NOMO-1 treated with dmso at 0.1 percent for 144 hours (cell line): ENCODE data around the gene RBMS3.

Experiments used
- DNase-seq: peaks from one replicate; lab custom pipeline; 2025; ENCODE audit not compliant: unreplicated experiment; lab: John Stamatoyannopoulos, UW

The RBMS3 gene

GRCh38 chr3:29914861-29915524 is 634.1 kb downstream of the RBMS3 start:
- DNase-seq: no peak

GRCh38 chr3:29919571-29919970 is 638.7 kb downstream of the RBMS3 start:
- DNase-seq: no peak

GRCh38 chr3:29922992-29923746 is 642.3 kb downstream of the RBMS3 start:
- DNase-seq: no peak

GRCh38 chr3:29924783-29925561 is 644.1 kb downstream of the RBMS3 start:
- no peak for DNase-seq

GRCh38 chr3:29926378-29926777 is 645.5 kb downstream of the RBMS3 start:
- DNase-seq: no peak

- DNase-seq: no peak
Measured at GRCh38 chr3:29932696-29933325, 651.9 kb downstream of the RBMS3 start.

GRCh38 chr3:29933802-29934490 is 653.1 kb downstream of the RBMS3 start:
- DNase-seq: no peak

GRCh38 chr3:29934751-29935150 is 653.9 kb downstream of the RBMS3 start:
- no peak for DNase-seq

GRCh38 chr3:29936054-29936453 is 655.2 kb downstream of the RBMS3 start:
- DNase-seq: no peak

- no peak for DNase-seq
Measured at GRCh38 chr3:29936766-29937165, 655.9 kb downstream of the RBMS3 start.

GRCh38 chr3:29937185-29937584 is 656.3 kb downstream of the RBMS3 start:
- no peak for DNase-seq

GRCh38 chr3:29940759-29941323 is 660.0 kb downstream of the RBMS3 start:
- no peak for DNase-seq

GRCh38 chr3:29942297-29942696 is 661.4 kb downstream of the RBMS3 start:
- DNase-seq: no peak

- DNase-seq: no peak
Measured at GRCh38 chr3:29949131-29949530, 668.3 kb downstream of the RBMS3 start.

- no peak for DNase-seq
Measured at GRCh38 chr3:29949940-29950616, 669.2 kb downstream of the RBMS3 start.

- no peak for DNase-seq
Measured at GRCh38 chr3:29952431-29952830, 671.6 kb downstream of the RBMS3 start.

GRCh38 chr3:29955413-29955812 is 674.5 kb downstream of the RBMS3 start:
- no peak for DNase-seq

GRCh38 chr3:29958816-29959215 is 677.9 kb downstream of the RBMS3 start:
- no peak for DNase-seq

- DNase-seq: no peak
Measured at GRCh38 chr3:29971895-29972294, 691.0 kb downstream of the RBMS3 start.
